Measurements from ENCODE around the gene LRRTM4. TPM values are rescaled to one million over a fixed set of nuclear protein-coding genes. Genes with fewer than 3 reads are reported as not detected.

Gene LRRTM4
- total RNA-seq, 3 donors from 2014 or later (not counting 1 experiment from before 2014, with no cell fraction given) = not detected

DNA sequence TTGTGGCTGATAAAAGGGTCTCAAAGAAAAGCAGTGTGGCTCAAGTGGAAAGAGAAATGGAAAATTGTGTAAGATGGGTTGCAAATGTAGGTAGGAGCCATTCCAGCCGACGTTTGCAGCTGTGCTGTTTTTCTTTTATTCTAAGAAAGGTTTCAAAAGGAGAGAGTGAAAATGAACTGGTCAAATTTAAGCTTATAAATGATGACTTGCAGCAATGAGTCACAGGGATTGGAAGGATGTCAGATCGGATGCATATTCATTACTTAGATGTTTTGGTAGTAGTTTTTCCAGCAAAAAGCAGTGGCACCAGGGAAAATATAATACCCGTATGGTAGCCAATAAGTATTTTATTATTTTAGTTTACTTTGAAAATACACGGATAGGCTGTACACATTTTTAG lies 79.1 kb downstream of the LRRTM4 start:
- H3K9me3 ChIP-seq (ENCODE audit: control insufficient read depth, insufficient read depth, low read length) = no peaks in the 10 kb centered on the region

DNA sequence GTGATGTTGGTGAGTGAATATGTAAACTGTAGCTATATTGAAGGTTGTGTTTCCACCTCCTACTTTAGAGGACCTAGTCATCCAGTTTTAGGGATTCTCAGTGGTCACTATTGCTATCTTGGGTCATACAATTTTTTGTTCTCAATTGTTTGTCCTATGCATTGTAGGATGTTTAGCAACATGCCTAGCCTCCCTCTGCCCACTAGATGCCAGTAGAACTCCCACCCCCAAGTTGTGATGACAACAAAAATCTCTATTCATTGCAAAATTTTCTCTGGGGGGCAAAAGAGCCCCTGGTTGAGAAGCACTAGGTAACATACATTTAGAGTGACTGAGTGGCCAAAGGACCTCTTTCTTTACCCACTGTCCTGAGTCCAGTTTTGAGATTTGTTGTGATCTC lies 87.3 kb downstream of the LRRTM4 start:
- H3K36me3 ChIP-seq (ENCODE audit: control insufficient read depth, insufficient read depth, low read length) = no peaks in the 10 kb centered on the region
- intact Hi-C loops (cut with micrococcal nuclease) = no loop called here
- Mint-ChIP-seq H3K36me3 (no peaks in the 10 kb centered on the region), H3K9me3 (peaks cover 3 to 7% of the 10 kb centered on the region in 2 donors), H3K27me3 (ENCODE audit: low read depth in 2 of 2) (no peaks in the 10 kb centered on the region), H3K4me3 (no peak overlapping the region), H3K4me1 (no peaks in the 10 kb centered on the region), H3K27ac (no peak overlapping the region)
- DNase-seq (no peak), ATAC-seq (no peak)
- TF ChIP-seq, protein P1, sequence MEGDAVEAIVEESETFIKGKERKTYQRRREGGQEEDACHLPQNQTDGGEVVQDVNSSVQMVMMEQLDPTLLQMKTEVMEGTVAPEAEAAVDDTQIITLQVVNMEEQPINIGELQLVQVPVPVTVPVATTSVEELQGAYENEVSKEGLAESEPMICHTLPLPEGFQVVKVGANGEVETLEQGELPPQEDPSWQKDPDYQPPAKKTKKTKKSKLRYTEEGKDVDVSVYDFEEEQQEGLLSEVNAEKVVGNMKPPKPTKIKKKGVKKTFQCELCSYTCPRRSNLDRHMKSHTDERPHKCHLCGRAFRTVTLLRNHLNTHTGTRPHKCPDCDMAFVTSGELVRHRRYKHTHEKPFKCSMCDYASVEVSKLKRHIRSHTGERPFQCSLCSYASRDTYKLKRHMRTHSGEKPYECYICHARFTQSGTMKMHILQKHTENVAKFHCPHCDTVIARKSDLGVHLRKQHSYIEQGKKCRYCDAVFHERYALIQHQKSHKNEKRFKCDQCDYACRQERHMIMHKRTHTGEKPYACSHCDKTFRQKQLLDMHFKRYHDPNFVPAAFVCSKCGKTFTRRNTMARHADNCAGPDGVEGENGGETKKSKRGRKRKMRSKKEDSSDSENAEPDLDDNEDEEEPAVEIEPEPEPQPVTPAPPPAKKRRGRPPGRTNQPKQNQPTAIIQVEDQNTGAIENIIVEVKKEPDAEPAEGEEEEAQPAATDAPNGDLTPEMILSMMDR (IDR thresholded peaks at IDR 0.05) = no peak
- no peaks in the 10 kb centered on the region for H3K4me1 ChIP-seq (ENCODE audit: control insufficient read depth, insufficient read depth, low read length)
- no peak overlapping the region for H3K4me3 ChIP-seq (ENCODE audit: low read length)
- no peak overlapping the region for H3K27ac ChIP-seq (ENCODE audit: low read length)
- no peaks in the 10 kb centered on the region for H3K27me3 ChIP-seq (ENCODE audit: control insufficient read depth, insufficient read depth, low read length)
- H3K9me3 ChIP-seq (ENCODE audit: control insufficient read depth, insufficient read depth, low read length) = peaks cover 4% of the 10 kb centered on the region

More for the DNA sequence above, 79.1 kb downstream of the LRRTM4 start:
- ATAC-seq = no peak
- TF ChIP-seq, protein P1 (IDR thresholded peaks at IDR 0.05) = no peak
- Mint-ChIP-seq H3K4me3 (no peak overlapping the region), H3K36me3 (no peaks in the 10 kb centered on the region), H3K27ac (no peak overlapping the region), H3K27me3 (ENCODE audit: low read depth in 2 of 2) (no peaks in the 10 kb centered on the region), H3K4me1 (no peaks in the 10 kb centered on the region), H3K9me3 (peaks cover 6 to 27% of the 10 kb centered on the region in 2 donors)
- Histone ChIP-seq H3K4me3 (ENCODE audit: low read length) (no peak overlapping the region), H3K36me3 (ENCODE audit: control insufficient read depth, insufficient read depth, low read length) (no peaks in the 10 kb centered on the region), H3K27ac (ENCODE audit: low read length) (no peak overlapping the region), H3K4me1 (ENCODE audit: control insufficient read depth, insufficient read depth, low read length) (no peaks in the 10 kb centered on the region), H3K27me3 (ENCODE audit: control insufficient read depth, insufficient read depth, low read length) (no peaks in the 10 kb centered on the region)
- no peak for DNase-seq
- intact Hi-C loops (cut with micrococcal nuclease) = no loop called here
- 85% methylated on average over 4 of the region's 5 CpGs for WGBS (ENCODE audit: insufficient coverage)

DNA sequence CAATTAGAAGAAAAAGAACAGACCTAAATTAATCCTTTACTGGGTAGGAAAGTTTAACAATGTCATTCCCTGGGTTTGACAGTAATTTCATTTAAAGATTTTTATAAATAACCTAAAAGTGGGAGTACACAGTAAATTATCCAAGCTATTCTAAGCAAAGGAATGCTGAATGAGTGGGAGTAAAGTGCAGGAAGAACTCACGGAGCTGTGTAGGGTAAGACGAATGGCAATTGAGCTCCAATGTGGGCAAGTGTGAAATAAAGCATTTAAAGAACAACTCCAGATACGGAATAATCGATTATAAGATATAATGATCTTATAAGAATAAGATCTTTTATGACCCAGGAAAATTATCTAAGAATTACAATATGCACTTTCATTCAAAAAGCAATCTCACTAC lies 93.2 kb downstream of the LRRTM4 start:
- Mint-ChIP-seq H3K27ac (no peak overlapping the region), H3K27me3 (ENCODE audit: low read depth in 2 of 2) (no peaks in the 10 kb centered on the region), H3K4me1 (no peaks in the 10 kb centered on the region), H3K9me3 (peaks cover 12 to 16% of the 10 kb centered on the region in 2 donors), H3K36me3 (peaks cover 7% of the 10 kb centered on the region), H3K4me3 (no peak overlapping the region)
- Histone ChIP-seq H3K36me3 (ENCODE audit: control insufficient read depth, insufficient read depth, low read length) (no peaks in the 10 kb centered on the region), H3K27ac (ENCODE audit: low read length) (no peak overlapping the region), H3K4me3 (ENCODE audit: low read length) (no peak overlapping the region), H3K4me1 (ENCODE audit: control insufficient read depth, insufficient read depth, low read length) (no peaks in the 10 kb centered on the region), H3K9me3 (ENCODE audit: control insufficient read depth, insufficient read depth, low read length) (peaks cover 4% of the 10 kb centered on the region), H3K27me3 (ENCODE audit: control insufficient read depth, insufficient read depth, low read length) (no peaks in the 10 kb centered on the region)
- TF ChIP-seq, protein P1 (IDR thresholded peaks at IDR 0.05) = no peak
- ATAC-seq (no peak), DNase-seq (no peak)
- WGBS (ENCODE audit: insufficient coverage) = 82% methylated on average over 2 of the region's 4 CpGs
- intact Hi-C loops (cut with micrococcal nuclease) = no loop called here

DNA sequence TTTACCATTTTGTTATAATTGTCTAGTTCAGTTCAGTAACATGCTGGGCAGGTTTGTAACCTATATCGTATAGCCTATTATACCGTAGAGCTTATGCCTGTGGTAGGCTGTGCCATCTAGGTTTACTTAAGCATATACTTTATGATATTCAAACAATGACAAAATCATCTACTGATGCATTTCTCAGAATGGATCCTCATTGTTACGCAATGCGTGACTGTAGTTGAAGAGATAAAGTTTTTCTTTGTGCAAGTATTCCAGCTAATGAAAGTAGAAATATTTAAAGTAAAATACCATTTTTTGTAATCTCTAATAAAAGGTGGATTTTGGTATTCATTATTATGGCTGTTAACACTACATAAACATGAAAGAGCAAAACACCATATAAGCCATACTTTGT lies 100.2 kb downstream of the LRRTM4 start:
- ATAC-seq = no peak
- H3K27ac ChIP-seq (ENCODE audit: low read length) = no peak overlapping the region
- Mint-ChIP-seq H3K4me1 (no peaks in the 10 kb centered on the region), H3K4me3 (no peak overlapping the region), H3K9me3 (peaks cover 8 to 11% of the 10 kb centered on the region in 2 donors), H3K27ac (no peak overlapping the region), H3K27me3 (ENCODE audit: low read depth in 2 of 2) (no peaks in the 10 kb centered on the region), H3K36me3 (peaks cover 7% of the 10 kb centered on the region)
- no peak overlapping the region for H3K4me3 ChIP-seq (ENCODE audit: low read length)
- intact Hi-C loops (cut with micrococcal nuclease) = no loop called here
- H3K4me1 ChIP-seq (ENCODE audit: control insufficient read depth, insufficient read depth, low read length) = no peaks in the 10 kb centered on the region
- H3K9me3 ChIP-seq (ENCODE audit: control insufficient read depth, insufficient read depth, low read length) = no peaks in the 10 kb centered on the region
- no peak for DNase-seq
- TF ChIP-seq, protein P1 (IDR thresholded peaks at IDR 0.05) = no peak
- no peaks in the 10 kb centered on the region for H3K27me3 ChIP-seq (ENCODE audit: control insufficient read depth, insufficient read depth, low read length)
- no peaks in the 10 kb centered on the region for H3K36me3 ChIP-seq (ENCODE audit: control insufficient read depth, insufficient read depth, low read length)
- 100% methylated on average over 2 of the region's 4 CpGs for WGBS (ENCODE audit: insufficient coverage)

Data from natural killer cell (primary cell).